Left lung (tissue), 10 donors: Measurements from ENCODE around the gene ROBO1. TPM values are rescaled to one million over a fixed set of nuclear protein-coding genes. Genes with fewer than 3 reads are reported as not detected.
"Not testable (repeated sequence)": the region's sequence is repeated elsewhere in the genome, so short reads cannot be mapped to it uniquely, and the experiment has no call there.

ENCODE experiments used
- ATAC-seq: fragments of 200-7000 bp; cut with Tn5 transposase; one replicate; pipeline ENCODE4 v1.9.1; 2020; ENCODE audit warnings: moderate library complexity
- DNase-seq, 4 donors: peaks; one replicate each; pipeline ENCODE4 v3.0.0-alpha.2; 2013 to 2020
- H3K27ac ChIP-seq, 2 donors: fragments of 200-600 bp; sonication (generic) in 1 of 2; one replicate each; pipeline versions ENCODE4 v1.5.0 to v1.8.0; 2020 to 2021
- H3K27me3 ChIP-seq, 2 donors: fragments of 200-600 bp; sonication (generic) in 1 of 2; one replicate each; pipeline versions ENCODE4 v1.5.0 to v1.8.0; 2020 to 2021
- H3K36me3 ChIP-seq, 2 donors: fragments of 200-600 bp; sonication (generic) in 1 of 2; one replicate each; pipeline versions ENCODE4 v1.5.0 to v1.8.0; 2020 to 2021
- H3K4me1 ChIP-seq, 2 donors: fragments of 200-600 bp; one replicate each; pipeline ENCODE4 v1.8.0; 2021
- H3K4me3 ChIP-seq, 2 donors: fragments of 200-600 bp; sonication (generic) in 1 of 2; one replicate each; pipeline versions ENCODE4 v1.5.0 to v1.8.0; 2020 to 2021; ENCODE audit warnings: mild to moderate bottlenecking in 1 of 2
- H3K9me3 ChIP-seq, 2 donors: fragments of 200-600 bp; sonication (generic) in 1 of 2; one replicate each; pipeline versions ENCODE4 v1.5.0 to v1.8.0; 2020 to 2021
- CTCF ChIP-seq, 2 donors: fragments of 200-600 bp; sonication (generic) in 1 of 2; IDR thresholded peaks; one replicate each; pipeline versions ENCODE4 v1.5.0 to v1.8.0; 2021; ENCODE audit warnings: antibody characterized with exemption in 2 of 2
- intact Hi-C, 2 donors: fragments of 100-400 bp; cut with DNase I; formaldehyde crosslinking; loops; one replicate each; pipeline versions ENCODE4 v1.11.2 to v1.14.2; 2022
- polyA plus RNA-seq, 6 donors: library from polyadenylated mRNA; unstranded; fragments of 120-200 nt; gene quantifications; one replicate each; pipeline ENCODE4 v1.2.1, GENCODE V29; 2013; ENCODE audit not compliant: insufficient read length in 6 of 6
- total RNA-seq, 2 donors: library from RNA; stranded (reverse); fragmentation: NEBNext Ultra II Directional; extraction: Animal tissue kit (Norgen Biotek cat#: 25700); gene quantifications; one replicate each; pipeline ENCODE4 v1.2.1, GENCODE V29; 2021
- donor health status: DM: no; HTN: yes; CAD: no.
- donor health status: DM: no; HTN: no; CAD: no.

Gene ROBO1
- total and polyA plus RNA-seq, 8 donors: 20.3 to 134 (median 102) TPM

GRCh38 chr3:78729946-78730345, 1037.9 kb downstream of the ROBO1 start:
- no peaks in the 10 kb centered on the region for H3K27me3 ChIP-seq
- H3K4me3 ChIP-seq: no peak overlapping the region
- H3K27ac ChIP-seq: no peak overlapping the region
- no peak for ATAC-seq
- TF ChIP-seq CTCF (IDR thresholded peaks at IDR 0.05): no peak
- H3K9me3 ChIP-seq: no peaks in the 10 kb centered on the region
- H3K36me3 ChIP-seq: no peaks in the 10 kb centered on the region
- intact Hi-C loops: no loop called here
- DNase-seq: no peak
- no peaks in the 10 kb centered on the region for H3K4me1 ChIP-seq

GRCh38 chr3:78728406-78729145, 1039.2 kb downstream of the ROBO1 start:
- H3K36me3 ChIP-seq: no peaks in the 10 kb centered on the region
- no peak overlapping the region for H3K4me3 ChIP-seq
- H3K27me3 ChIP-seq: no peaks in the 10 kb centered on the region
- no peaks in the 10 kb centered on the region for H3K4me1 ChIP-seq
- H3K27ac ChIP-seq: no peak overlapping the region
- peak; percentile 88 for ATAC-seq
- intact Hi-C loops: no loop called here
- H3K9me3 ChIP-seq: no peaks in the 10 kb centered on the region
- peak in 3 of 4 donors; percentile 68 to 90 (median 76) for DNase-seq
- TF ChIP-seq CTCF (IDR thresholded peaks at IDR 0.05): no peak

GRCh38 chr3:78726545-78726944, 1041.3 kb downstream of the ROBO1 start:
- ATAC-seq (no peak), DNase-seq (no peak)
- H3K36me3 ChIP-seq: no peaks in the 10 kb centered on the region
- TF ChIP-seq CTCF (IDR thresholded peaks at IDR 0.05): no peak
- H3K27me3 ChIP-seq: no peaks in the 10 kb centered on the region
- H3K9me3 ChIP-seq: no peaks in the 10 kb centered on the region
- H3K27ac ChIP-seq: no peak overlapping the region
- H3K4me3 ChIP-seq: no peak overlapping the region
- intact Hi-C loops: no loop called here
- no peaks in the 10 kb centered on the region for H3K4me1 ChIP-seq

- no peak for TF ChIP-seq CTCF (IDR thresholded peaks at IDR 0.05)
- H3K27ac ChIP-seq: no peak overlapping the region
- no peaks in the 10 kb centered on the region for H3K36me3 ChIP-seq
- no peaks in the 10 kb centered on the region for H3K4me1 ChIP-seq
- intact Hi-C loops: no loop called here
- no peak overlapping the region for H3K4me3 ChIP-seq
- ATAC-seq: no peak
- no peaks in the 10 kb centered on the region for H3K9me3 ChIP-seq
- no peak for DNase-seq
- no peaks in the 10 kb centered on the region for H3K27me3 ChIP-seq
These were observed 1042.0 kb downstream of the ROBO1 start for GRCh38 chr3:78725703-78726246.

- DNase-seq (no peak), ATAC-seq (no peak)
- intact Hi-C loops: no loop called here
- Histone ChIP-seq H3K4me3 (no peak overlapping the region), H3K9me3 (no peaks in the 10 kb centered on the region), H3K36me3 (no peaks in the 10 kb centered on the region), H3K27me3 (no peaks in the 10 kb centered on the region), H3K4me1 (no peaks in the 10 kb centered on the region), H3K27ac (no peak overlapping the region)
- no peak for TF ChIP-seq CTCF (IDR thresholded peaks at IDR 0.05)
These were observed 1042.9 kb downstream of the ROBO1 start for GRCh38 chr3:78724859-78725258.

GRCh38 chr3:78724364-78724763, 1043.4 kb downstream of the ROBO1 start:
- H3K27ac ChIP-seq, H3K9me3 ChIP-seq, H3K36me3 ChIP-seq, ATAC-seq, H3K27me3 ChIP-seq, H3K4me1 ChIP-seq, H3K4me3 ChIP-seq, intact Hi-C loops, DNase-seq: not testable (repeated sequence)
